GM13977 (cell line): ENCODE data around the gene PSMD7.

Experiments used
- DNase-seq: peaks from one replicate; pipeline ENCODE4 v3.0.0; 2012; ENCODE audit warnings: low spot score
- in situ Hi-C: fragments of 300-500 bp; cut with MboI; formaldehyde crosslinking; loops from one replicate; pipeline ENCODE4 v1.12.0; 2022; ENCODE audit warnings: low sequenced_read_pairs, low pct_unique_long_range_greater_than_20kb, mixed read lengths, inconsistent platforms; ENCODE audit not compliant: unreplicated experiment
- TF ChIP-seq, protein P1 (sequence below): IDR thresholded peaks from 2 replicates; pipeline ENCODE4 v1.5.1; 2012; ENCODE audit warnings: mild to moderate bottlenecking, control low read depth; ENCODE audit not compliant: insufficient read depth; ENCODE audit errors: extremely low read depth, missing control alignments

Gene PSMD7

DNA sequence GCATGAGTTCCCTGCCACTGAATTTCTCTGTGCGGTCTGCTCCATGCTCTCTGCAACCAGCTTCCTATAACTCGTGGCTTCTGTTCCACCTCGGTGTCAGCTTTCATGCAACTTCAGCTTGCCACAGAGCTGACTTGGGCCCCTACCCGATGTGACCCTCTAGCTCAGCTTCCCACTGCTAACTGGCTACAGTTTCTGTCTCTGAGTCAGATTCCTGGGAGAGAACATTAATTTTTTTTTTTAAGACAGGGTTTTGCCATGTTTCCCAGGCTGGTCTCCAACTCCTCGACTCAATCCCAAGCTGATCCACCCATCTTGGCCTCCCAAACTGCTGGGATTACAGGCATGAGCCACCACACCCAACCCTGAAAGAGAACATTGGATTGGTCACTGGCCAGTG is 35.5 kb upstream of the PSMD7 start:
- TF ChIP-seq, protein P1, sequence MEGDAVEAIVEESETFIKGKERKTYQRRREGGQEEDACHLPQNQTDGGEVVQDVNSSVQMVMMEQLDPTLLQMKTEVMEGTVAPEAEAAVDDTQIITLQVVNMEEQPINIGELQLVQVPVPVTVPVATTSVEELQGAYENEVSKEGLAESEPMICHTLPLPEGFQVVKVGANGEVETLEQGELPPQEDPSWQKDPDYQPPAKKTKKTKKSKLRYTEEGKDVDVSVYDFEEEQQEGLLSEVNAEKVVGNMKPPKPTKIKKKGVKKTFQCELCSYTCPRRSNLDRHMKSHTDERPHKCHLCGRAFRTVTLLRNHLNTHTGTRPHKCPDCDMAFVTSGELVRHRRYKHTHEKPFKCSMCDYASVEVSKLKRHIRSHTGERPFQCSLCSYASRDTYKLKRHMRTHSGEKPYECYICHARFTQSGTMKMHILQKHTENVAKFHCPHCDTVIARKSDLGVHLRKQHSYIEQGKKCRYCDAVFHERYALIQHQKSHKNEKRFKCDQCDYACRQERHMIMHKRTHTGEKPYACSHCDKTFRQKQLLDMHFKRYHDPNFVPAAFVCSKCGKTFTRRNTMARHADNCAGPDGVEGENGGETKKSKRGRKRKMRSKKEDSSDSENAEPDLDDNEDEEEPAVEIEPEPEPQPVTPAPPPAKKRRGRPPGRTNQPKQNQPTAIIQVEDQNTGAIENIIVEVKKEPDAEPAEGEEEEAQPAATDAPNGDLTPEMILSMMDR = no peak
- in situ Hi-C loops = no loop called here
- DNase-seq = no peak

DNA sequence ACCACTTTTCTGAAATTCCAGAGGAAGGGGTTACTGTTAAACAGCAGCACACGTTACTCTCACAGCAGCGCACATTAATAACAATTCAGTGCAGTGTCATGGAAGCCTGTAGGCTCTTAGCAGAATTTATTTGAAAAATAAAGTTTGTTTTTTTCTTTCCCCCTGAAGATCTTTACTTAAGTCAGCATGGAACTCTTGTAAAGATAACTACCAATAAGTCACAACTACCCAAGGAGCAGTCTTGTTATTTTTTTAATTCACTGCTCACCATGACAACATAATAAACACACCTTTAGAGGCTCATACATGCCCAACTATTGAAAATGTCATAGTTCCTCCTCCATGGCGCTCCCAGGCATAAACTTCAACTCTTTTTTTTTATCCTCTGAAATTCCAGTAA is 31.8 kb upstream of the PSMD7 start:
- DNase-seq = no peak
- in situ Hi-C loops = no loop called here

DNA sequence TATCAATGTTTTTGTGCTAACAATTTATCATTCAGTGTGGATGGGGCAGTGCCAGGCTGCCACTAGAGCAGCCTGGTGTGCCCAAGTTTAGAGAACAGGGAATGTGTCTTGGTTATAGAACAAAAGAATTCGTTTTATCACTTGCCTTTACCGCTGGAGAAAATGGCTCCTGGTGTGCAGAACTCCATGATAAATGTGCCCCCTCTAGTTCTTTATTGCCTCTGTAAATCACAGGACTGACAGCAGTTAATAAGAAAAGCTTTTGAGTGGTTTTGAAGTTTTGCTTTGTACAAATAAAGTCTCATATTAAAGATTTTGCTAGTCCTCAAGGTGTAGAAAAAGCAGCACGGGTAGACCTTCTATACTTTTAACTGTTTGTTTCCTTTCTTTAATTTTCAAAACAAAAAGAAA is 28.2 kb upstream of the PSMD7 start:
- in situ Hi-C loops = no loop called here
- TF ChIP-seq, protein P1 = no peak
- DNase-seq = no peak

More for the DNA sequence above, 31.8 kb upstream of the PSMD7 start:
- TF ChIP-seq, protein P1 = no peak

DNA sequence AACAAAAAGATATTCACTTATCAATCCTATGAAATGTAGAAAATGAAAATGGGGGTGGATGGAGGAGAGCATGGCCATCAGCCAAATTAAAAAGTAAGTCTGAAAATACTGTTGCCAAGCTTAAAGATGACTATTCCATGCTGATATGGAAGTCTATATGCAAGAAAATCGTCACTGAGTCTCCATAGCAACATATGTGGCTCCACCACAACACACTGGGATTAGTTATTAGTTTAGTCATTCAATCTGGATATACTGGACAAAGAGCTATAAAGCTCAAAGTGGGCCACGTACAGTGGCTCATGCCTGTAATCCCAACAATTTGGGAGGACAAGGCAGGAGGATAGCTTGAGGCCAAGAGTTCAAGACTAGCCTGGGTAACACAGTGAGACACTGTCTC is 24.7 kb upstream of the PSMD7 start:
- TF ChIP-seq, protein P1 = no peak
- DNase-seq = no peak
- in situ Hi-C loops = no loop called here

DNA sequence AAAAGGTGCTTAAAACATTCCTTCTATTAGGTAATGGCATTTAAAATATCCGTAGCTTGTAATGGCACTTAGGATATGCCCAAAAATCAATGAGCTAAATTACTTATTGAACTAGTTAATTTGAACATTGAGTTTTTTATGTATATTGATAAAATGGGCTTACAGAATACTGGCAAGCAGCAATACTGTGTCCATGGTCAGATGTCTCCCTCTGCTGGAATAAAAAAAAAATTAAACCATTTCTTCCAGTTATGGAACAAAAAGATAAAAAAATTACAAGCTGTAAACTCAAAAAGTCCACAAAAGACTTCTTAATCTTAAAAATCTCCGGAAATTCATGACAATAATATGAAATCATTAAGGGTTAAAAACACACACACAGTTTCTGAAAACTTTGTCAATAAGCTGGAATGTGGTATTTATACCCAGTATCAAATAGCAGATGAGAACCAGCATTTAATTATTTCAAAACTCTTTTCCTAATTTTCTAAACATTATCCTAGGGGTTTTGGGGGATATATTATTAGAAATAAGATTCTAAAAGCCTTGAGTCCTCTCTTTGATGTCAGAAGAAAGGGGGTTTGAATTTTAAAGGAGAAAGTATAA is 21.5 kb upstream of the PSMD7 start:
- no peak for DNase-seq
- in situ Hi-C loops = no loop called here
- TF ChIP-seq, protein P1 = no peak

DNA sequence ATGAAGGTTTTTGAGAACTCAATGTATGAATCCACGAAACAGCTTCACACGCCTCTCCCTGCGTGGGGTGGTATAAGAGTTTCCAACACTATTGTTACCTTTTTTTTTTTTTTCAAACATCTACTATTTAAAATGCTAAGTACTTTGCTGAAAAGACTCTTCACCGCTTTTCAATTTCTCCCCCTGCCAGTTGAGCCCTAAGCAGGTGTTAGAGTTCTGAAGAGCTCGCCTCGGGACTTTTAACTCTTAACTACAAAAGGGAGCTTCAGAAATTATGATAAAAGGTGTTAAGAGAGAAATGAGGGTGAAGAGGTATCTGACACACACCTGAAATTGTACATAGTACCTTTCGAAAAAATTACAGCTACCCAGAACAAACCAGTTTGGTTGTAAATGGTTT is 20.9 kb upstream of the PSMD7 start:
- TF ChIP-seq, protein P1 = no peak
- in situ Hi-C loops = no loop called here
- no peak for DNase-seq
